Activated naive CD8-positive, alpha-beta T cell treated with anti-CD3 and anti-CD28 coated beads, Interleukin-2, amount 50 U/mL, for 16 hours (primary cell): ENCODE data around the gene RTKN.
"Not testable (repeated sequence)": the region's sequence is repeated elsewhere in the genome, so short reads cannot be mapped to it uniquely, and the experiment has no call there.

Experiments used
- DNase-seq: peaks from one replicate; pipeline ENCODE4 v3.0.0-alpha.2; 2020; ENCODE audit warnings: low read depth, low spot score

The RTKN gene, protein sequence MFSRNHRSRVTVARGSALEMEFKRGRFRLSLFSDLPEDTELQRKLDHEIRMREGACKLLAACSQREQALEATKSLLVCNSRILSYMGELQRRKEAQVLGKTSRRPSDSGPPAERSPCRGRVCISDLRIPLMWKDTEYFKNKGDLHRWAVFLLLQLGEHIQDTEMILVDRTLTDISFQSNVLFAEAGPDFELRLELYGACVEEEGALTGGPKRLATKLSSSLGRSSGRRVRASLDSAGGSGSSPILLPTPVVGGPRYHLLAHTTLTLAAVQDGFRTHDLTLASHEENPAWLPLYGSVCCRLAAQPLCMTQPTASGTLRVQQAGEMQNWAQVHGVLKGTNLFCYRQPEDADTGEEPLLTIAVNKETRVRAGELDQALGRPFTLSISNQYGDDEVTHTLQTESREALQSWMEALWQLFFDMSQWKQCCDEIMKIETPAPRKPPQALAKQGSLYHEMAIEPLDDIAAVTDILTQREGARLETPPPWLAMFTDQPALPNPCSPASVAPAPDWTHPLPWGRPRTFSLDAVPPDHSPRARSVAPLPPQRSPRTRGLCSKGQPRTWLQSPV

DNA sequence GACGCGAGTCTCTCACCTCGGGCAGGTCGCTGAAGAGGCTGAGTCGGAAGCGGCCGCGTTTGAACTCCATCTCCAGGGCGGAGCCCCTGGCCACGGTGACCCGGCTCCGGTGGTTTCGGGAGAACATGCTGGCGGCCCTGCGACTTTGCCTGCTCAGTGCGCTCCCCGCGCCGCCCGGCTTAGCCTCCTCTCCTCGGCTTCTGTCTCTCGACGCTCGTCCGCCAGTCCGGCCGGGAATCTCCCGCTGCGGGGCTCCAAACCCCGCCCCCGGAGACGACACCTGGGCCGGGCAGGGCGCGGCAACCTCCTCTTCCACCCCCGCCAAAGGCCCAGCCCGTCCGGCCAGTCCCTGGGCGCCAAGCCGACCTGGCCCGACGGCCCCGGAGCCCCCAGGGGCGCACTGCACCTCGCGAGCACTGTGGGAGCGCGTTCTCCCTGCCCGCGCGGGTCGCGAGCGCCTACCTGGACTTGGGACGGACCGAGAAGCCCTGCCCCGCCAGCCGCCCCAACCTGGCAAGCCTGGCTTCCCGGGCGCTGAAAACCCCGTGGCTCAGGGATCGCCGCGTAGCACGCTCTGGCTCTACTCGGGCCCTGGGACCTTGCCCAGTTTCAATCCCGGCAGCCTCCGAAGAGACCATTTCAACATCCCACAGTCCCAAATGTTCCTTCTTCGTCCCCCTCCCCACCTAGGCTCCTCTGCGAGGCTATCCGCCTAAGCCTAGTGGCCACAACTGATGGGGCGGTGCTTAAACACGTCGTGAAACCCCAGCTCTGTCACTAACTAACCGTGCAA lies at the start of gene RTKN:
TSS of gene RTKN (minus strand) at position 248 of the 793 bp plus-strand sequence. CDS start at position 127, 121 bp downstream.
- DNase-seq = no peak

DNA sequence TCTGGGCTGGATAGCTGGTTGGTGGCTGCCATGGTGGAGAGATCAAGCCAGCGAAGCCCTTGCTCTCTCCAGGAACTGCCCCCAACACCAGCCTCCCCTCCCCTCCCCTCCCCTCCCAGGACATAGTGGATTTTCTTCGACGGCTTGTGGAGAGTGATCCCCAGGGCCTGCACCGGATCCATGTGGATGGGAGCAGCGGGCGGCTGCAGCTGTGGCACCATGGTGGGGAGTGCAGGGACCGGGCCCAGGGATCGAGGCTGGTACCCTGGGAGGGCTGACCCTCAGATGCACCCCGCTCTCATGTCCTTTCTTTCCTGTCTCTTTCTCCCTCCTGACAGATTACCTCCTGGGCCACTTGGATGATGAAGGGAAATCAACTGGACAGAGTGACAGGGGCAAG lies 48.2 kb upstream of the RTKN start:
- DNase-seq = no peak

DNA sequence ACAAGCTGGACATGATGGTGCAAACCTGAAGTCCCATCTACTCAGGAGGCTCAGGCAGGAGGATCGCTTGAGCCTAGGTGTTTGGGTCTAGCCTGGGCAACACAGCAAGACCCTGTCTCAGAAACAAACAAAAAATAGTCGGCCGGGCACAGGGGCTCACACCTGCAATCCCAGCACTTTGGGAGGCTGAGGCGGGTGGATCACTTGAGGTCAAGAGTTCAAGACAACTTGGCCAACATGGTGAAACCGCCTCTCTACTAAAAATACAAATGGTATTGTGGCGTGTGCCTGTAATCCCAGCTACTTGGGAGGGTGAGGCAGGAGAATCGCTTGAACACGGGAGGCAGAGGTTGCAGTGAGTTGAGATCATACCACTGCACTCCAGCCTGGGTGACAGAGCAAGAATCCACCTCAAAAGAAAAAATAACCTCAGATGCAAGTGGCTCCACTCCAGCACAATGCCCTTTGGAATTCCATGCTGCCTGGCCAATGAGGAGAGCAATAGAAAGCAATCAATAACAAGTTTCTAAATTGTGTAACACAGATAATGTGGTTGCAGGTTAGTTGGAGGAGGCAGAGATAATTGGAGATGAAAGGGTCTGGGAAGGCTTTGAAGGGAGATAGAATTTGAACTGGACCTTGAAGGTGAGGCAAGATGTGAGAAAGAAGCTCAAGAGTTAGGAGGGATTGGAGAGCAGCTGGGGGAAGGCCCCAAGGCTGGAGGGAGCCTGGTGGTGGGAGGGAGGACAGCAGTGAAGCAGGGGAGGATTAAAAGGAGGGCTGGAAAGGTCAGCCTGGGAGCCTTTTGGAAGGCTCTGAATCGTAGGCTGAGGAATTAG lies 47.1 kb upstream of the RTKN start:
- DNase-seq = no peak

DNA sequence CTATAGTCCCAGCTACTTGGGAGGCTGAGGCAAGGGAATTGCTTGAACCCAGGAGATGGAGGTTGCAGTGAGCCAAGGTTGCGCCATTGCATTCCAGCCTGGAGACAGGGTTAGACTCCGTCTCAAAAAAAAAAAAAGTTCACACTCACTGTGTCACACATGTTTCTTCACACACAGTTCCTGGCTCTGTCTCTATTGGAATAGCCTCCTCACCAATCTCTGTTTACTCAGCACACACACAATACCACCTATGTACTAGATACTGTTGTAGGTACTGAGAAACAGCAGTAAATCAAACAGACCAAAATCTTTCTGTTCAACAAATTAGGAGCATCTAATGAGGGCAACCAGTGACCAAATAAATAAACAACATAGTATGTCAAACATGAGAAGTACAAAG lies 44.4 kb upstream of the RTKN start:
- DNase-seq = no peak

DNA sequence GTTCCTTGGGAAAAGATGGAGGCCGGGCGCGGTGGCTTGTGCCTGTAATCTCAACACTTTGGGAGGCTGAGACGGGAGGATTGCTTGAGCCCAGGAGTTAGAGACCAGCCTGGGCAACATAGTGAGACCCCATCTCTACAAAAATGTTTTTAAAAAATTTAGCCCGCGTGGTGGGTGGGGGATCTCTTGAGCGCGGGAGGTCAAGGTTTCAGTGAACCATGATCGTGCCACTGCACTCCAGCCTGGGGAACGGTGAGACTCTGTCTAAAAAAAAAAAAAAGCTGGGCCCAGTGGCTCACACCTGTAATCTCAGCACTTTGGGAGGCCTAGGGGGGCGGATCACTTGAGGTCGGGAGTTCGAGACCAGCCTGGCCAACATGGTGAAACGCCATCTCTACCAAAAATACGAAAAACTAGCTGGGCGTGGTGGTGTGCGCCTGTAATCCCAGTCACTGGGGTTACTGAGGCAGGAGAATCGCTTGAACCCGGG lies 42.0 kb upstream of the RTKN start:
- not testable (repeated sequence) for DNase-seq

DNA sequence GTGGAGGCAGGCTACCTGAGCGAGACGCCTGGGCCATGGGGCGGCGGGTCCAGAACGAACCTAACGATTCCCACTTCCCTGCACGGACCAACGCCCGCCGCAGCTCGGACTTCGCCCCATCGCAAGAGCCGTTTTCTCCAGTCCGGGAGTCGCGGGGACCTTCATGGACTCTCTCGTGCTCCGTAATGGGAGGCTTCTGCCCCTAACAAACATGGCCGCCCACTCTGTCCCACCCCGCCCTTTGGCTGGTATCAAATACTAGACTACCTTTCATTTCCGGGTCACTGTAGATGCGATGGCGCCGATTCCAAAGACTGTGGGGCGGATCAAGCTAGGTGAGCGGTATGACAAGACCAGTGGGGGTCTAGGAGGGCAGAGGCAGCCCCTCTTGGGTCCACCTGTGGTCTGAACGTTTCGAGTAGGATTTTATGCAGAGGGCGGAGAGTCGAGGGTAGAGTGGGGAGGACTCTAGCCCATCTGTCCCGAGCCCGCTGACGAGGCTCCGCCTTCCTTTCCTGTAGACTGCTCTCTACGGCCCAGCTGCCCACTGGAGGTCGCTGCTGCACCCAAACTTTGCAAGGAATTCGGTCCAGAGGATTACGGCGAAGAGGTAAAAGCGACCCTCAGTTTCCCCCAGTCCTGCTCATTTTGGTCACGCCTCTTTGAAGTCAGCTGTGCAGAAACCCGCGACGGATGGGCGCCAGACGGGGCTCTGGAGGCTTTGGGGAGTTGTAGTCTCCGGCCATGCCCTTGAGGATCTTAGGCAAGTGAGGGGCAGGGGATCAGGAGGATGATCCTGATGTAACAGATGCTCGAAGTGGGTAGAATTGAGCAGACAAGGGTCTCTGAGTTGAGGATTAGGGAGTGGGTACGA lies 41.3 kb upstream of the RTKN start, which contains the start of the genes CCDC142 and TTC31:
TSS of gene CCDC142 (minus strand) at position 198 of the 874 bp plus-strand sequence. CDS start at position 37, 161 bp downstream.
TSS of gene TTC31 (plus strand) at position 281 of the 874 bp plus-strand sequence. CDS start at position 296, 15 bp downstream.
- peak; percentile 86 for DNase-seq

DNA sequence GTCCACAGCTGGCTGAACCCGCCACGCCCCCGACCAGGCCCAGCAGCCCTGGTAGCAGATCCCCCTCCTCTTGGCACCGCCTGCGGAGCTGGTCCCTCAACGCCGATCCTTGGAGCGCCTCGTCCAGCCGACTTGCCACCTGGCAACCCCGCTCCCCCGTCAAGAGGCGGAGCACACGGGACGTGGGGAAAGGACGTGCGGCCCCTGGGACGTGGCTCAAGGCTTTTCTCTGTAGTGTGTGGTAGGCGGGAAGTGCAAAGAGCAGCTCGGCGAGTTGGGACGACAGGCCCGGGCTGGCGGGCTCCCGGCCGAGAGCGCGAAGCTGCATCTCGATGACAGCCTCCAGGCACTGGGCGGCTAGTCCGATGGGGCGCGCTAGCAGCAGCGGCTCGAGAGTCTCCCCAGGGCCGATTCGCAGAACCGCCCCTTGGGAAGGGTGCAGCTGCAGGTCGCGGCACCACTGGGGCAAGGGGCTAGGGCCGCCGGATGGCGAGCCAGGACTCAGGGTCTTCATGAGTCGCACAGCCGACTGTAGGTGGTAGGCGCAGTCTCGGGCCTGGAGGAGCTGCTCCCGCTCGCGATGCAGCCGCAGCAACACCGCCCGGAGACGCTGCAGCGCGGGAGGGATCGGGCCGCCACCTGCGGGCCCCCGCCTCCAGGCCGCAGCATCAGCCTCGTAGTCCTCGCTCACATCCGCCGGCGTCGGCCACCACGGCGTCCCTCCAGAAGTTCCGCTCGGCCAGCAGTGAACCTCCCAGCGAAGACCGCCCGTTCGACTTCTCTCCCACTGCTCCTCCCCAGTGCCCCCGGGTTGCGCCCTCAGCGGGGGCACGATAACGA lies 40.4 kb upstream of the RTKN start:
- no peak for DNase-seq

DNA sequence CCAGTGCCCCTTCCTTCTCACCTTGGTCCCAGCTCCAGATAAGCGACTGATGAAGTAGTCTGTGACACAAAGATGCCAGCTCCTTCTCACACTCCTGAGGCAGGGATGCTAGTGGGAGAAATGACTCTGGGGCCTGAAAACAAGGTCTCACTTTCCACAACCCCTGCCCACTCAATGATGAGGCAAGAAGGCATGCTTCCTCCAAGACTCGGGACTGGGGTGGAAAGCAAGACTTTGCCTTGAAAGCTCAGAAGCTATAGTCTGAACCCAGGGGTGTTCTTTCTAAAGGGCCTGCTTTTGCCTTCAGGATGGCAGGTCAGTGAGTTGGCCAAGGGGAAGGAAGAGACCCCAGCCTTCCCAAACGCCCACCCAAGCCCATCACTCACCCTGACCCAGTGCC lies 39.7 kb upstream of the RTKN start:
- DNase-seq = no peak

DNA sequence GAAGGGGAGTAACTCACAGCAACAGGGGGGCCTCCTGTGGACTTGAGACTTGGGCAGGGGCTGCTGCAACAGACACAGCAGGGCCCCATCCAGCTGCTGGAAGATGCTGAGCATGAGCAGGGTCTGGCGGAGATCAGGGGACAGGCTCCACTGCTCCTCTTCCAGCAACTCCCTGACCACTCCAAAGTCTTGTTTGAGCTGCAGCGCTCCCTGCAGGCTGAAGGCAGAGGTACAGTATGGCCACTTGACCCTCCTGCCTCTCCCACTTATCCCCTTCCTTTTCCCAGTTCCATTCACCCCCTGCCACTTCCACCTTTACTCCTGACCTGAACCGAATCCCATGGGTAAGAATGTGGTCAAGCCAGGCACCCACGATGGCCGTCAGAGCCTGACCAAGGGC lies 33.2 kb upstream of the RTKN start:
- no peak for DNase-seq

DNA sequence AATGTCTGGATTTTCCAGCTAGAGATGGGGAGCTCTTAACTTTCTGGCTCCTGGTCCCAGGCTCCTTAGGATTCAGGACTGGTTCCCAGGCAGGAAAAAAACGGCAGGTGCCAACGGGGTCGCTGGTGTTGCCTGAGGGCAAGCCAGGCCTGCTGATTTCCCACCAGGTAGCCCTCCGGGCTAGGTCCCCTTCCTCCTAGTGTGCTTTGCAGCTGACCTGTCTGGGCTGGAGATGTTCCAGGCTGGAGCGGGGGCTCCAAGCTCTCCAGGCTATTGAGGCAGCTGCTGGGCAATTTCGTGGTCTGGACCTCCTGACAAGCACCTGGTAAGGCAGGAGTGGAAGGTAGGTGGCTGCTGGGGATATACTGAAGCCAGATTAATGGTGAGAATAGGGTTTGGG lies 32.7 kb upstream of the RTKN start:
- no peak for DNase-seq

DNA sequence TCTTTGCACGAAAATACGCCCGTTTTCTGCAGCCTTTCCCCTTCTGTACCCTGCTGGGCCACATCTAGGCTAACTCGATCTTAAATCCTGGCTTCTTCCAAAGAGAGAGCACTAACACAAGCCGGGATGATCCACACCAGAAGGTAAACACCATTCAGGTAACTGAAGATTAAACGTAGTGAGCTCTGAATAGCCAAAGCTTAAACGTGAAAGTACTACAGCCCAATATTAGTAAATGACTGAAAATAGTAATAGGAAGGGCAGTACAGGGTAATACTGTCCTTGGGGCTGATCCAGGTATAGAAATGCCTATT lies 31.2 kb upstream of the RTKN start:
- DNase-seq = no peak

DNA sequence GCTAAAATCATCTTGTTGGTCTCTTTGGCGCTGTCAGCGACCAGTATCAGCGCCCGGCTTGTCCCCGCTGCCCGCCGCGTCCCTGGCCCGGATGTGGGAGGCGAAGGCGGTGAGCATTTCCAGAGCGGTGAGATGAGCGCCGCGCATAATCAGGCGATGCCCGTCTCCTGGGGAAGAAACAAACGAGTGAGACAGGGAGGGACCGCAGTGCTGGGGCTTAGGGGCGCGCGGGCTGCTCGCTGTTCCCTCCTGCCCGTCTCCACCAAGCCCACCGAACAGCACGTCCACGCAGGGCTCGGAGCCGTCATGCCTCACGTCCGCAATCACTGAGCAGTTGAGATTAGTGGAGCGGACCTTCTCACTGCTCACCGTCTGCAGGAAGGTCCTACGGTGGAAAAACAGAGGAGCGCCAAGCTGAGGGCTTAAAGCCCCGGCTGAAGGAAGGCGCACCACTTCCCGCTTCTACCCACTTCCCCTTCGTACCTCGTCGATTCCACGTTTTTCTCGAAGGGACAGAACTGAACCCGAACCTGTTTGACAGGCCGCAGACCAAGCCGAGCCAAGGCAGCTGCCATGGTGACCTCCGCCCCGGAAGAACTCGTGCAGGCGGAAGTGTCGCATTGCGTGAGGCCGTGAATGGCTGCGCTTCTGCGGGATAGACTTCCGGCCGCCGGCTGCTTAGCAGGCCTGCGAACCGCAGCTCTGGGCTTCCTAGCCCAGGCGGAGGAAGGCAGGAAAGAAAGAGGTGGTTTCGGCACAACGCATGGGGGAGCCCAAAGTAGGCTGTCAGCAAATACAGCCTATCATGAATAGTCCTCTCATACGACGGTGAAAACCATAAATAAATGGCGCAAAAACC lies 30.6 kb upstream of the RTKN start, which contains the start of gene MRPL53:
TSS of gene MRPL53 (minus strand) at position 595 of the 859 bp plus-strand sequence. CDS start at position 575, 20 bp downstream.
- peak; percentile 93 for DNase-seq

DNA sequence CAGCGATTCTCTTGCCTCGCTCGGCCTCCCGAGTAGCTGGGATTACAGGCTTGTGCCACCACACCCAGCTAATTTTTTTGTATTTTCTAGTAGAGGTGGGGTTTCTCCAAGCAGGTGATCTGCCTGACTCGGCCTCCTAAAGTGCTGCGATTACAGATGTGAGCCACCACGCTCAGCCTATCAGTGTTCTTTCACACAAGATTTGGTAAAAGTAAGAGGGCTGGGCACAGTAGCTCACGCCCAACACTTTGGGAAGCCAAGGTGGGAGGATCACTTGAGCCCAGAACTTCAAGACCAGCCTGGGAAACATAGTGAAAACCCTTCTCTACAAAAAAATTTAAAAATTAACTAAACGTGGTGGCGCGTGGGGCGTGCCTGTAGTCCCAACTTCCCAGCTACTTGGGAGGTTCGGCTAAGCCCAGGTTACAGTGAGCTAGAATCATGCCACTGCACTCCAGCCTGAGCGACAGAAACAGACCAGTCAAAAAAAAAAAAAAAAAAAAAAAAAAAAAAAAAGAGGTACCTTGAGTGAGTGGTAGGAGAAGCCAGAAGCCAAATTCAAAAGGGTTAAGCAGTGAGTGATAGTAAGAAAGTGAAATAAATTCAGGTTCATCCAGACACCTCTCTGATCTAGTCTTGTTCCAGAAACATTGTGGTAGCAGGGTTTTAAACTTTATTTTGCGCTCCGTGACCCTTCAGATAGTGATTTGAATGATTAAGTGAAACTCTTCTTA lies 29.8 kb upstream of the RTKN start:
- no peak for DNase-seq

DNA sequence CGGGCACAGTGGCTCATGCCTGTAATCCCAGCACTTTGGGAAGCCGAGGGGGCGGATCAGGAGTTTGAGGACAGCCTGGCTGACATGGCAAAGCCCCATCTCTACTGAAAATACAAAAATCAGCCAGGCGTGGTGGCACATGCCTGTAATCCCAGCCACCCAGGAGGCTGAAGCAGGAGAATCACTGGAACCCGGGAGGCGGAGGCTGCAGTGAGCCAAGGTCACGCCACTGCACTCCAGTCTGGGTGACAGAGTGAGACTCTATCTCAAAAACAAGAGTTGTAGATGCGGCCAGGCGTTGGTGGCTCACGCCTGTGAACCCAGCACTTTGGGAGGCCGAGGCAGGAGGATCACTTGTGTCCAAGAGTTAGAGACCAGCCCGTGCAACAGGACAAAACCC lies 29.0 kb upstream of the RTKN start:
- DNase-seq = not testable (repeated sequence)

DNA sequence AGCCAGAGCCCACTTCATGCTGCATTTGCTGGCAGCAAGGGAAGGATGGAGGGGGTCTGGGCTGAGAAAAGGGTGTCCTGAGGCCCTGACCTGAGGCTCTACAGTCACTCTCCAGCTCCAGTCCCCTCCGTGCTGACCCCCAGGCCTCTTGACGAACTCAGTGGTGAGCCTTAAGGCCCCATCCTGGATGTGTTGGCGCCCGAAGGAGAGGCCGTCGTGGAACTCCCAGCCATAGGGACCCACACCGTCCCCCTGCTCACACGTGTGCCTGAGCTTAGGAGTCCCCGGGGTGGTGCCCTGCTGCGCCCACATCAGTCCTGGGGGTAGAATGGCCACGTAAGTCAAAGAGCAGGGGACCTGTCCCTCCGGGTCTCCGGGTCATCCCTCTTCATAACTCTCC lies 22.7 kb upstream of the RTKN start:
- no peak for DNase-seq

DNA sequence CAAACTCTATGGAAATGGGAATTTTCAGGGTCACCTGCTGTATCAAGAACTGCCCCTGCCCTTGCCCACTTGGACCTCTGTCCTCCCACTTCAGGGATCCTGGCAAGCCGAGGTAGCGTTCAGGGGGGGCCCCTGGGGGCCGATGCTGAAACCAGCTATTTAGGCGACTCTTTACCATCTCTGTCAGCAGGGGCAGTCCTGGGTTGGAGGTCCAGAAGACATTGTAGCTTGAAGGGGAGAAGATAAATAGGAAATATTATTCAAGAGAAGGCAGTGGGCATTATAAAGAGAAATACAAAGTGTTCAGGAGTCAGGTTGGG lies 21.0 kb upstream of the RTKN start:
- no peak for DNase-seq

DNA sequence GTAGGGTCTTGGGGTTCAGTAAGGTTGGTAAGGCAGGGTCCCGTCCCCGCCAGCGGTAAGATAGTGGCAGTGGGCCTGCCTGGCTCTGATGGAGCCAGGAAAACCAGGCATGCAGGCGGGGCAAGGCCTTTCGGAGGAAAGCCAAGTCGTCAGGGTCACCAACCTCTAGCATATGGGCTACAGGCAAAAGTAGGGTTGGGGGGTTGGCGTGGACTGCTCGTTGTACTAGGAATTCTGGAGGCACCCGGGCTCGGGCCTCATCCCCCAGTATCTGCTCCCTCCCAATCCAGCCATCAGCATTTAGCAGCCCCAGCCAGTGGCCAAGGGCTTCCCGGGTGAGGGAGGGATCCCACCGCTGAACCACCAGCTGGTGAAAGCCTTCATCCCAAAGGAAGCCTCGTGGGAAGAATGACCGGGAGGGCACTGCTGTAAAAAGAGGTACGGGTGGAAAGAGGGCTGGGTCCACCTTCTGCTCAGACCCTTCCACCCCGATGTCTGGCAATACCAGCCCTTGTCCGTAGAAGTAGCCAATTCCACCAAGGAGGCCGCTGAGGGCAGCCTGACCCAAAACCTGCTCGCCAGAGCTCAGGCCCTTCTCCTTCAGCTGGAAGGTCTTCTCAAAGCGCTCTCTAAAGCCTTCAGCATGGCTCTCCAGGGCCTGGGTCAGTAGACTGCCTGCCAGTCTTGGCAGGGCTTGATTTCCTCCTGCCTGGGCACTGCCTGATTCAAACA lies 20.5 kb upstream of the RTKN start:
- DNase-seq = no peak
